Stimulated activated CD8-positive, alpha-beta memory T cell treated with anti-CD3 and anti-CD28 coated beads, Interleukin-4, amount 100 ng/mL, for 1 hour (primary cell): ENCODE data around the gene GPR156.
"Not testable (repeated sequence)": the region's sequence is repeated elsewhere in the genome, so short reads cannot be mapped to it uniquely, and the experiment has no call there.

Source experiments
- DNase-seq, 2 donors: peaks; one replicate each; pipeline ENCODE4 v3.0.0-alpha.2; 2020; ENCODE audit warnings: low read depth in 2 of 2, low spot score in 1 of 2

GPR156 gene

GRCh38 chr3:120163026-120163425, 122.0 kb downstream of the GPR156 start:
- DNase-seq = no peak

DNA sequence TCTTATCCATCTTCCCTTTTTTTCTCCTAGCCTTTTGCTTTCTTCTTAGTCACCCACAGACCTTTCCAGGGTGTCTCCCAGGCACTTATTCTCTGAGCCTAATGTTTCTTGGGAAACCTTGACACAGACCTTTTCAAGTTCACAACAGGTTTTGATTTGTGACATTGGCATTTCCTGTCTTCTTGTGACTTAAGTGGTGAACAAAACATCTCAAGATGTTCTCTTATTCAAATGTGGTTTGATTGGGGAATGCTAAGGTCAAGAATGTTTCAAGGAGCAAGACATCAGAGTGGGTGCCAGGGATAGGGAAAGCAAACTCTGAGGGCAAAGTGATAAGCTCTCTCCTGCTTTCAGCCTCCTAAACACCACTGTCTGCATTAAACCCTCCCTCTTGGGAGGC, 122.6 kb downstream of the GPR156 start:
- DNase-seq = no peak

GRCh38 chr3:120161902-120162301, 123.1 kb downstream of the GPR156 start:
- DNase-seq = no peak

GRCh38 chr3:120160050-120160449, 125.0 kb downstream of the GPR156 start:
- no peak for DNase-seq

GRCh38 chr3:120157681-120158080, 127.3 kb downstream of the GPR156 start:
- DNase-seq = no peak

DNA sequence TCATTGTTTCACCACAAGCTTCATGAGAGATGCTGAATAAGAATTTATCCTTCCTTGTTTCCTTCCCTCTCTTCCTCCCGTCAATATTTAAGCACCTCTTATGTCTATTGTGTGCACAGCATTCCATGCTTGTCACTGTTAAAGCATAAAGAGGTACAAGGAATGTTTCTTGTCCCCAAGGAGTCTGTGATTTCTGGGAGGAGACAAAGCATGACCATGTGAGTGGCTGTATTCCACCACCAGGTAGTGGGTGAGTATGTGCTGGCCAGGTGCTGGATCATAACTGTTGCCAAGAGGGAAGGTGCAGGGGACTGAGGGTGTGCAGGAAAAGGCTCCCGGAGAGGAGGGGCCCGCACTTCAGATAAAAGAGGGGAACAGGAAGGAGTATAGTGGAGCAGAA, 127.9 kb downstream of the GPR156 start:
- no peak for DNase-seq

- DNase-seq = no peak
Observed at GRCh38 chr3:120156699-120157098, 128.3 kb downstream of the GPR156 start.

DNA sequence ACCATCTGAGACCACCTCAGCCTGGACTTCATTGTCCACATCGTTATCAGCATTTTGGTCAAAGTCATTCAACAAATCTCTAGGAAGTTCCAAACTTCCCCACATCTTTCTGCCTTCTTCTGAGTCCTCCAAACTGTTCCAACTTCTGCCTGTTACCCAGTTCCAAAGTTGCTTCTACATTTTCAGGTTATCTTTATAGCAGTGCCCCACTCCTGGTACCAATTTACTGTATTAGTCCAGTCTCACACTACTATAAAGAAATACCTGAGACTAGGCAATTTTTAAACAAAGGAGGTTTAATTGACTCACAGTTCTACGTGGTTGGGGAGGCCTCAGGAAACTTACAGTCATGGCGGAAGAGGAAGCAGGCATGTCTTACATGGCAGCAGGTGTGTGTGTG, 129.3 kb downstream of the GPR156 start:
- DNase-seq = not testable (repeated sequence)

- DNase-seq = no peak
Observed at GRCh38 chr3:120155108-120155507, 129.9 kb downstream of the GPR156 start.

DNA sequence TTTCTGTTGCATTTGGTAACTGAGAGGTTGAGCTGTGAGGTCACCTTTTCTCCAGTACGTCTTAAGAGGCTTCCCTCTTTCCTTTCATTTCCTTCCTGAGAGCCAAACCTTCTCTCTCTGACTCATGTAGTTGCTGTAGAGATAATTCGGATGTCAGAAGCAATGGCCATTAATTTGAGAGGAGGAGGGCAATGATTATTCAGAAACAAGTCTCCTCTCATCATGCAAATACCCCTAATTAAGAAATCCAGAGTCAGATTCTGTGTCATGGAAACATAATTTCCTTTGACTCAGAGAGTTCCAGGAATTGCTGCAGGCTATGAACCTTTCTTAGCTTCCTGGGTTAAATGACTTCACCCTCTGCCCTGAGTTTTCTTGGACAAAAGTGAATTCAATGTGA, 131.7 kb downstream of the GPR156 start:
- no peak for DNase-seq

- no peak for DNase-seq
Observed at GRCh38 chr3:120151791-120152190, 133.2 kb downstream of the GPR156 start.

GRCh38 chr3:120148187-120148949, 136.7 kb downstream of the GPR156 start:
- no peak for DNase-seq

- peak; percentile 3 to 20 for DNase-seq
Observed at GRCh38 chr3:120147072-120147871, 137.8 kb downstream of the GPR156 start.

DNA sequence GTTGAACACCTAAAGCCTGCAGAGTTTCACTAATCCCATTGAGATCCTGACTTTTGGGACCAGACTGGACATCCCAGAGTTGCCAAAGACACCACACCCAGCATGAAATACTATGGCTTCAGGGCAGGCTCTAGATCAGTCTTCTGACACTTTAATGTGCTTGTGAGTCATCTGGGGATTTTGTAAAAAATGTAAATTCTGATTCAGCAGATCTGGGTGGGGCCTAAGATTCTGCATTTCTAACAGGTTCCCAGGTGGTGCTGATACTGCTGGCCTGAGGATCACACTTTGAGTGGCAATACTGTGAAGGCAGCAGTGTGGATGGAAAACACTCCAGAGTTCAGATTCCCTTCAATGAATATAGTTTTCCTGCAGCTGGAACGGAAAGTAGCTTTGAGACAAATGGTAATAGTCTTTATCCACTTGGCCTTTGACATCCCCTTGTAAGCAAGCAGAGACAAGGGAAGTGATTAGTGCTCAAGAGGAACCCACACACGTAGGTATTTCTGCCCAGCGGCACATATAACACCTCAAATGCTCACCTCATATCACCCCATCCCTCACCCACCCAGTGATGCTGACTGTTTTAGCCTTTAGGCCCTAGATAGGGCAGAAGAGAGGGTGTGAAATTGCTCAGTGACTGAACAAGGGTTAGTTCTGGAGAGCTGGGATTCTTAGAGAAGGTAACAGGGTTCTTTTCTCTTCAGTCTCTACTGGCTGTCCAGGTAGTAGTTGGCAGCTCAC, 139.3 kb downstream of the GPR156 start:
- DNase-seq = no peak

GRCh38 chr3:120144267-120144666, 140.8 kb downstream of the GPR156 start:
- no peak for DNase-seq

- no peak for DNase-seq
Observed at GRCh38 chr3:120143676-120144075, 141.3 kb downstream of the GPR156 start.

DNA sequence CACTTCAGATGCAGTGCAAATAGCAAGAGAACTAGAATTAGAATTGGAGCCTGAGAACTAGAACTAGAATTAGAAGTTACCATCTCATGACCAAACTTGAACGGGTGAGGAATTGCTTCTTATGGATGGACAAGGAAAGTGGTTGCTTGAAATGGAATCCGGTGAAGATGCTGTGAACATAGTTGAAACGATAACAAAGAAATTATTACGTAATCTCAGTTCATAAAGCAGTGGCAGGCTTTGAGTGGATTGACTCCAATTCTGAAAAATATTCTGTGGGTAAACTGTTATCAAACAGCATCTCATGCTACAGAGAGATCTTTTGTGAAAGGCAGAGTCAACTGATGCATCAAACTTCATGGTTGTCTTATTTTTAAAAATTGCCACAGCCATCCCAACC, 142.8 kb downstream of the GPR156 start:
- no peak for DNase-seq

DNA sequence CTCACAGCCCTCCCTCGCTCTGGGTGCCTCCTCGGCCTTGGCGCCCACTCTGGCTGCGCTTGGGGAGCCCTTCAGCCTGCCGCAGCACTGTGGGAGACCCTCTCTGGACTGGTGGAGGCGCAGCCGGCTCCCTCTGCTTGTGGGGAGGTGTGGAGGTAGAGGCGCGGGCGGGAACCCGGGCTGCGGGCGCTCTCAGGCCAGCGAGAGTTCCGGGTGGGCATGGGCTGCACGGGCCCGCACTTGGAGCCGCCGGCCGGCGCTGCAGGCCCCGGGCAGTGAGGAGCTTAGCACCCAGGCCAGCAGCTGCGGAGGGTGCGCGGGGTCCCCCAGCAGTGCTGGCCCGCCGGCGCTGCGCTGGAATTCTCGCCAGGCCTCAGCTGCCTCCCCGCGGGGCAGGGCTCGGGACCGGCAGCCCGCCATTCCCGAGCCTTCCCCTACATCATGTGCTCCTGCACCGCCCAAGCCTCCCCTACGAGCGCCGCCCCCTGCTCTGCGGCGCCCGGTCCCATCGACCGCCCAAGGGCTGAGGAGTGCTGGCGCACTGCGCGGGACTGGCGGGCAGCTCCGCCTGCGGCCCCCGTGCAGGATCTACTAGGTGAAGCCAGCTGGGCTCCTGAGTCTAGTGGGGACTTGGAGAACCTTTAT, 144.8 kb downstream of the GPR156 start:
- no peak for DNase-seq

GRCh38 chr3:120139140-120139539, 145.9 kb downstream of the GPR156 start:
- no peak for DNase-seq

- DNase-seq = no peak
Observed at GRCh38 chr3:120137548-120137947, 147.5 kb downstream of the GPR156 start.

- DNase-seq = no peak
Observed at GRCh38 chr3:120130656-120131055, 154.4 kb downstream of the GPR156 start.
